Erythroblast (primary cell): Measurements from ENCODE around the gene OR2B3.

Experiments used
- DNase-seq, 2 experiments: peaks; one replicate each; lab custom pipeline; 2025; lab: John Stamatoyannopoulos, UW
- GATA1 ChIP-seq: IDR thresholded peaks from 2 replicates; pipeline ENCODE4 v1.6.1; 2011; ENCODE audit warnings: low read depth, mild to moderate bottlenecking, control low read depth, low read length, moderate library complexity
- POLR2A ChIP-seq: IDR thresholded peaks from 2 replicates; pipeline ENCODE4 v1.6.1; 2011; ENCODE audit warnings: mild to moderate bottlenecking, low read length

The OR2B3 gene

GRCh38 chr6:29051680-29052079, 35.4 kb downstream of the OR2B3 start:
- DNase-seq, result no peak
- TF ChIP-seq GATA1 (no peak), POLR2A (no peak)

- DNase-seq, result no peak
- no peak for TF ChIP-seq POLR2A
- no peak for TF ChIP-seq GATA1
Measured at GRCh38 chr6:29045075-29045474, 42.0 kb downstream of the OR2B3 start, which contains the start of gene OR2W1. Gene OR2W1 (minus strand): TSS chr6:29045175. CDS start chr6:29045175, 0 bp downstream.
